ENCODE measurements around the gene NLRP4. TPM values are rescaled to one million over a fixed set of nuclear protein-coding genes. Genes with fewer than 3 reads are reported as not detected.
"Not testable (repeated sequence)": the region's sequence is repeated elsewhere in the genome, so short reads cannot be mapped to it uniquely, and the experiment has no call there.

Gene NLRP4
- total RNA-seq, 1 experiment from 2014 or later = not detected

DNA sequence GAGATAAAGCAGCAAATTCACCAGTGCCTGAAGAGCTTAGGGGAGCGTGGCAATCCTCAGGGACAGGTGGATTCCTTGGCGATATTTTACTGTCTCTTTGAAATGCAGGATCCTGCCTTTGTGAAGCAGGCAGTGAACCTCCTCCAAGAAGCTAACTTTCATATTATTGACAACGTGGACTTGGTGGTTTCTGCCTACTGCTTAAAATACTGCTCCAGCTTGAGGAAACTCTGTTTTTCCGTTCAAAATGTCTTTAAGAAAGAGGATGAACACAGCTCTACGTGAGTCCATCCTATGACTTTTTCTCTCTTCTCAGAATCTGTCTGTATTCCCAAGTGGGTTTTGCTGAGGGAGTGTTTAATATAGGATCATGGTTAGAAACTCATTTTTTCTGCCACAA, 22.6 kb downstream of the NLRP4 start:
- in situ Hi-C loops (cut with HindIII; ENCODE audit: low pct_unique_long_range_greater_than_20kb, low sequenced_read_pairs) = no loop called here
- no peak for DNase-seq (ENCODE audit: low read depth)

DNA sequence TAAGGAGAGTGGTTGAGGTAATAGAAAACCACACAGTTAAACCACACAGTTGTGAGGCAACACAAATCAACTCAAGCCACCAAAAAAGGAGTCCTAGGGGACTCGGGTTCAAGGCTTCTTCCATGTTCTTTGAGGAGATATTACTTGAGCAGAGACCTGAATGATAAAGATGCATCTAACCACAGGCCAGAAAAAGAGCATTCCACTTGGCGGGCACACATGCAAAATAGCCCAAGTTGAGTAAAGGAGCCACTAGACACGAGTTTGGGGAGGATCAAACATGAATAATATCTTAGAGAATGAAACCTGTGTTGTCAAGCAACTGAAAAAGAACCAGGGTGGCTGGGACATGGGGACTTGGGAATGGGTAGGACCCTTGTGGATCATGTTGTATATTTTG, 30.2 kb downstream of the NLRP4 start:
- in situ Hi-C loops (cut with HindIII; ENCODE audit: low pct_unique_long_range_greater_than_20kb, low sequenced_read_pairs) = no loop called here

DNA sequence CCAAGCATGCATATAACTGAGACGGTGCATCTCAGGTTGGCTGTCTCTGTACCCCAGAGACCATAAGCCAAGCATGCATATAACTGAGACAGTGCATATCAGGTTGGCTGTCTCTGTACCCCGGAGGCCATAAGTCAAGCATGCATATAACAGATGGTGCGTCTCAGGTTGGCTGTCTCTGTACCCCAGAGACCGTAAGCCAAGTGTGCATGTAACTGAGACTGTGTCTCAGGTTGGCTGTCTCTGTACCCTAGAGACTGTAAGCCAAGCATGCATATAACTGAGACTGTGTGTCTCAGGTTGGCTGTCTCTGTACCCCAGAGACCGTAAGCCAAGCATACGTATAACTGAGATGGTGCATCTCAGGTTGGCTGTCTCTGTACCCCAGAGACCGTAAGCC, 30.8 kb downstream of the NLRP4 start:
- in situ Hi-C loops (cut with HindIII; ENCODE audit: low pct_unique_long_range_greater_than_20kb, low sequenced_read_pairs) = no loop called here
- DNase-seq (ENCODE audit: low read depth) = no peak

More for the DNA sequence above, 30.2 kb downstream of the NLRP4 start:
- DNase-seq (ENCODE audit: low read depth) = no peak

DNA sequence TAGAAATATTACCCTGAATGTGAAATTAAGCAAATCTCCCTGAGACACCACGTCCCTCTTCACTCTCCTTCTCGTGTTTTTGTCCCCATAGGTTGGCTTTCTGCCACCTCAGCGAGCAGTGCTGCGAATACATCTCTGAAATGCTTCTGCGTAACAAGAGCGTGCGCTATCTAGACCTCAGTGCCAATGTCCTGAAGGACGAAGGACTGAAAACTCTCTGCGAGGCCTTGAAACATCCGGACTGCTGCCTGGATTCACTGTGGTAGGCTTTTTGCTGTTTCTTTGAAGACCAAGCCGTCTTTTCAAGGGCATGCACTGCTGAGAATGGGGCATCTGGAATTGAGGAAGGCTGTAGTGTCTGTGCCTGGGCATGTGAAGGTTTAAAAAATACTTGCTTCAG, 34.4 kb downstream of the NLRP4 start:
- DNase-seq (ENCODE audit: low read depth) = no peak
- in situ Hi-C loops (cut with HindIII; ENCODE audit: low pct_unique_long_range_greater_than_20kb, low sequenced_read_pairs) = no loop called here

DNA sequence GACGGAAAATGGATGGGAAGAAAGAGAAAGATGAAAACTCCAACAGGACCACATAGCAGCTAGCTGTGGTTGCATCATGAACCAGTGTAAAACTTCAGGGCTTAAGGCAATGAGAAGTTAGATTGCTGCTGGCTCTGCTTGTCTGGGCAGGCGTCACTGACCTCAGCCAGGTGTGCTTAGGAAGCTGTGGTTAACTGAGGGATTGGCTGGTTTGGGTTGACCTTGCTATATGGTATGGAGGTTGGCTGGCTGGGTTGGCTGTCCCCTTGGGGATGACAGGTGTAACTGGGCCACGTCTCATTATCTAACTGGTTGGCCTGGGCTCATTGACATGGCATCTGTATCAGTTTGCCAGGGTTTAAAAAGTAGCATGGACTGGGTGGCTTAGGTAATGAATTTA, 40.9 kb downstream of the NLRP4 start:
- DNase-seq (ENCODE audit: low read depth) = no peak
- in situ Hi-C loops (cut with HindIII; ENCODE audit: low pct_unique_long_range_greater_than_20kb, low sequenced_read_pairs) = no loop called here

DNA sequence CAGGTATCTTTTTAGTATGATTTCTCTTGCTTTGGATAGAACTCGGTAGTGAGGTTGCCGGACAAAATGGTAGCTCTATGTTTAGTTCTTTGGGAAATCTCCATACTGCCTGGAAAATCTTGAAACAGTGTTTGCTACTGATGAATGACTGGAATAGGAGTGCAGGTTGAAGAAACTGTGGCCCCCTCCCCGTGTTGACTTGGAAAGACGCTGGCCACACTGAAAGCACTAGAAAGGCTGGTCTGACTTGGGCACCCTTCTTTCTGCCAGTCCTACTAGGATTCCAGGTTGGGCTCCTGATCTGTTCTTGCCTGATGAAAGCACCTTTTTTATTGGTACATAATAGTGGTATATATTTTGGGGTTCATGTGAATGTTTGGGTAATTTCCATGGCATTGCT, 46.3 kb downstream of the NLRP4 start:
- in situ Hi-C loops (cut with HindIII; ENCODE audit: low pct_unique_long_range_greater_than_20kb, low sequenced_read_pairs) = no loop called here
- DNase-seq (ENCODE audit: low read depth) = no peak

DNA sequence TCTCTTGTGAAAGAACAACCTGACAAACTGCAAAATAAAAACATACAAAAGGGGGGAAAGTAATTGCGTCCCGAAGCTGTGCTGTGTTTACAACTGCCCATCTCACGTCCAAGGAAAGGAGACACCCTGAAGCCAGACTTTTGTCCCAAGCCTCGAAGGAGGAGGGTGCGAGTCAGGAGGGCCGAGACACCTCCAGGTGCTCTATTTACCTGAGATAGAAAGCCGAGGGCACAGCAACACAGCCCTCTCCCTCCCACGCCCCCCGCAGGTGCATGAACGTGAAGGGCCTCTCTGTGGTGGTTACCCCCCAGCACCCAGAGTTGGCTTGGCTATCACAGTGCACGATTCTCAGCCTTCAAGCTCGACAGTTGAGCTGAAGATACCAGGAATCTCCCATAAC, 62.6 kb downstream of the NLRP4 start:
- DNase-seq (ENCODE audit: low read depth) = no peak
- in situ Hi-C loops (cut with HindIII; ENCODE audit: low pct_unique_long_range_greater_than_20kb, low sequenced_read_pairs) = no loop called here

DNA sequence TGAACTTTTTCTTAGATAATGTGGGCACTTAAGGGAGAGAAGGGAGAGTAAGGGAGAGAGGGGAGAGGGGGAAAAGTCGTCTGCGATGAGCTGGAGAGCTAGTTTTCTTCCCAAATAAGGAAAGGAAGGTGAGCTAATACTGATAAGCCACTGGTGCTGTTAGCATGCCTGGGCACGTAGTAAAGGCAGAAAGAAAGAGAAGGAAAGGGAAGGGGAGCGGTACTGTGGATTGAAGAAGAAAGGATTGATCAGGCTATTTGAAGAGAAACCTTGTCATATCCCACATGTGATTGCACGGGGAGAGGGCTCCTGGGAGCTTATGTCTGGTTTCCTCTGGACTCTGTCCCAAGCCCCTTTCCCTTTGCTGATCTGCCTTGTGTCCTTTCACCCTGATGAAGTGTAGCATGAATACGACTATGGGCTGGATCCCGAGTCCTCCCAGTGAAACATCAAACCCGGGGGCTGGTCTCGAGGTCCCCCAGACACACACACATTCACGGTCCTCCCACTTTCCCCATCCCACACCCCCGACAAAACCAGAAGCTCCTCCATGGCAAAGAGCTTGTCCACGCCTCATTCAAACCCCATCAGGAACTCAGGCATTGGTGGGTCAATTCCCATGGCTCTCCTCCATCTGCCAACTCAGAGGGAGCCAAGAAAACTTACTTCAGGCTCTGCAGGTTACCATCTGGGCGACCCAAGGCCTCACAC, 65.2 kb downstream of the NLRP4 start:
- in situ Hi-C loops (cut with HindIII; ENCODE audit: low pct_unique_long_range_greater_than_20kb, low sequenced_read_pairs) = no loop called here
- DNase-seq (ENCODE audit: low read depth) = no peak

DNA sequence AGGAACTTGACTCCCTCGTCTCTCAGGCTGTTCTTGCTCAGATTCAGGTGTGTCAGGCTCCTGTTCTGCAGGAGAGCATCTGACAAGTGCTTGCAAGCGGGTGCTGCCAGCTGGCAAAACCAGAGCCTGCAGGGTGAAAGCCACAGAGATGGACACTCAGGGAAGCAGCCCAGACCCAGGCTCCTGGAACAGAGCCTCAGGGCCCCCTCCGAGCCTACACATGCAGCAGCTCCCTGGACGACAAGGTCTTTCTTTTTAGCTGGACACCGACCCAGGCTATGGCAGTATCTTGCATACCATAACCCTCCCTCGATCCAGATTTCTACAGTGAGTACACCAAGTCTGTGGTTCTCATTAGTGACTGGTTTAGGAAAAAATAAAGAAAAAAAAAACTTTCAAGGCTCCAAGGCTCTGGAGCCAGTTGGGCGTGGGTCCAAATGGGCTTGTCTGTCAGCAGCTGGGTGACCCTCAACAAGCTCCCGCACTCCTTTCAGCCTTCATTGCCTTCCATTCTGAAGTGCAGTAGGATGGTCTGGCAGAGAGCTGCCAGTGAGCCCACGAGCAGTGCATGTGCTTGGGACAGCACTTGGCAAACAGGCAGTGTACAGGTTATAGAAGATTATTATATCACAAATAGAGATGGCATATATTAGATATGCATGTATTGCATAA, 65.9 kb downstream of the NLRP4 start:
- DNase-seq (ENCODE audit: low read depth) = no peak
- in situ Hi-C loops (cut with HindIII; ENCODE audit: low pct_unique_long_range_greater_than_20kb, low sequenced_read_pairs) = no loop called here

DNA sequence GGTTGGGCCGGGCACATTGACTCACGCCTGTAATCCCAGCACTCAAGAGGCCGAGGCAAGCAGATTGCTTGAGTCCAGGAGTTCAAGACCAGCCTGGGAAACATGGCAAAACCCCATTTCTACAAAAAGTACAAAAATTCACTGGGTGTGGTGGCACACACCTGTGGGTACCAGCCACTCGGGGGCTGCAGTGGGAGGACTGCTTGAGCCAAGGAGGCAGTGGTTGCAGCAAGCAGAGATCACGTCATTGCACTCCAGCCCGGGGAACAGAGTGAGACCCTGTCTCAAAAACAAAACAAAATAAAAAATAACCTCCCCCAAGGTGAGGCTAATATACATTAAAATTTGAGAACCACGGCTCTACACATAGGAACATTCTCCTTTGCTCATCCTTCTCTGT, 70.9 kb downstream of the NLRP4 start:
- in situ Hi-C loops (cut with HindIII; ENCODE audit: low pct_unique_long_range_greater_than_20kb, low sequenced_read_pairs) = no loop called here
- DNase-seq (ENCODE audit: low read depth) = no peak

DNA sequence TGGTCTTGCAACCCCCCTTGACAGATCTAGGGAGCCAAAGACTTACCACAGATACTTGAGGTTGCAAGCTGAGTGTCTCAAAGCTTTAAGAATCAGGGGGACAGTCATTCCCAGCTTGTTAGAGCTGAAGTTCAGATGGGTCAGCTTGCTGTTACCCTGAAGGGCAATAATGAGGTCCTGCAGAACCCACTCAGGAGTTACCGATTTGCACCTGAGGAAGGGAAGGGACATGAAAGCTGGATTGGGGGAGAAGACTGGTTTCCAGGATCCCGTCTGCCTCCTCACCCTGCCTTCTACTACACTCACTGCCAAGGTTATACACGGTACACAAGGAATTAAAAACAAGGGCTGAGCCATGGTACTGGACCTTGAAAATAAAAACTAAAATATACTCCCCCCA, 71.4 kb downstream of the NLRP4 start:
- in situ Hi-C loops (cut with HindIII; ENCODE audit: low pct_unique_long_range_greater_than_20kb, low sequenced_read_pairs) = no loop called here

DNA sequence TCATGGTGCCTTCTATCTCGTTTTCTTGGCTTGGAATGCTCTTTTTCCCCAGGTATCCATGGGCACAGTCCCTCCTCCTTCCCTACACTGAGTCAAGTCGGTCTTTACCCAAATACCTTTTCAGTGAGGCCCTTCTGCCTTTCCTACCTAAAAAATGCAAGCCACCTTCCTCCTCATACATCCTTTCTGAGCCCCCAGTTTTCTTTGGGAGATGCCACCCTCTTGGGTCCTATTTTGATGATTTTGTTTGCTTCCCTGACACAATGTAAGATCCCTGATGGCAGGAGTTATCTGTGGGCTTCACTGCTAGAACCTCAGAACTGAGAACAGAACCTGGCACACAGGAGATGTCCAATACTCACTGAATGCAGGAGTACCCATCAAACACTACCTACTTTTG, 73.5 kb downstream of the NLRP4 start:
- in situ Hi-C loops (cut with HindIII; ENCODE audit: low pct_unique_long_range_greater_than_20kb, low sequenced_read_pairs) = no loop called here
- DNase-seq (ENCODE audit: low read depth) = no peak

More for the DNA sequence above, 71.4 kb downstream of the NLRP4 start:
- no peak for DNase-seq (ENCODE audit: low read depth)

DNA sequence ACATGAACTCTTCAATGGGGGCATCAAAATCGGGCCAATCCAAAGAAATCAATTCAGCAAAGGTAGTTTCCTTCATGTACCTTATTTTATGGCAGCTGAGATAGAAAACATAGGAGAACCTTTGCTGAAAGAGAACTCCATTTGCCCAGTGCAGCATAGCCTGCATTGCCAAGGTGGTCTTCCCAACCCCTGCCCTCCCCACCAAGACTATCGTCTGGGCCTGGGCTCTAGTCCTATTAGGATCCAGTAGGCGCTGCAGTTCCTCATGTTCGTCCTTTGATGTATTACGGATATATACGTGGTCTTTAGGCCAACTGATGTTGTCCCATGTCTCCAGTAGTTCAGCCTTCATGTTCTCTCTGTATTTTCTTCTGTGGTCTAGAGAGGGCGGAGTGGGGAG, 76.6 kb downstream of the NLRP4 start:
- in situ Hi-C loops (cut with HindIII; ENCODE audit: low pct_unique_long_range_greater_than_20kb, low sequenced_read_pairs) = no loop called here
- no peak for DNase-seq (ENCODE audit: low read depth)

DNA sequence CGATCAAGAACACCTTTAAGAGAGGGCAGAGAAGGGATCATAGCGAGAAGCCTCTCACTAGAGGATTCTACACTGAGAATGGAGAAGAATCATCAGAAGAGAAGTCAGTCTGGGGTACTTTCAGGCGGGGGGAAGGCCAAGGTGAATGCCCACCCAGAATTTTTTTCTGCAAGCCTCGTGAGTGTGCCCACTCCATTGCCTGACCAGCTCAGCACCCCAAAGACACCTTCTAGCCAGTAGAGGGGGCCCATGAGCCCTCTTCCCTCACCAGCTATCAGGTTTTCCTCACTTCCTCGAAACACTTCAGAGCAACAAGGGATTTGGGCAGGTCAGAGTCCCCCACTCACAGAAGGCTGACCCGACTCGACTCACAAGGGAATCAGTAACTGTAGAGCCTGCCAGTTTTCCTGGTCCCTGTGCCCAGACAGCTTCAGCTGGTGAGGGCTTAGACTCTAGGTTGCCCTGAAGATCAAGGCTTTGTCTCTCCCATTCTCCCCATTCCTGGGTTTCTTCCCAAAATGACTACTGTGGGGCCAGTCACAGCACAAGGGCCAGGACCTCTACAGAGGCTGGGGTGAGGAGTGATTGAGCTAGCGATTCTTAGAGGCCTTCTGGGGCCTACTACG, 77.4 kb downstream of the NLRP4 start:
- DNase-seq (ENCODE audit: low read depth) = no peak
- in situ Hi-C loops (cut with HindIII; ENCODE audit: low pct_unique_long_range_greater_than_20kb, low sequenced_read_pairs) = no loop called here

DNA sequence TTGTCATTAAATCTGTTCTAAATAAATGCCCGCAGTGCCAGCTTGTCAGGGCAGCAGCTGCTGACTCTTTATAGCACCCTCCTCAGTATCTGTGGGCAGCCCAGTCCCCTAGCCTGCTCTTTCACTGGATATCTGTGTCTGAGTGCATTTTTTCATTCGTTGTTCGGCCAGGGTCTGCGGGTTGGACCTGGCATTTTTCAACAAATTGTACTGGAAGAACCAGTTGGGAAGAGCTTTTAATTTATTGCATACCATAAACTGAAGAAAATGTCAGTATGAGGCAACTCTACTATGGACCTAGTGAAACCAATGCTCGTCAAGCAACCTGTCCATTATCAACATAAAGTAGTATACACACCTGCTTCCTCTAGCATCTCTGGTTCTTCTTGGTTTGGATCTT, 87.2 kb downstream of the NLRP4 start:
- in situ Hi-C loops (cut with HindIII; ENCODE audit: low pct_unique_long_range_greater_than_20kb, low sequenced_read_pairs) = no loop called here
- DNase-seq (ENCODE audit: low read depth) = no peak

DNA sequence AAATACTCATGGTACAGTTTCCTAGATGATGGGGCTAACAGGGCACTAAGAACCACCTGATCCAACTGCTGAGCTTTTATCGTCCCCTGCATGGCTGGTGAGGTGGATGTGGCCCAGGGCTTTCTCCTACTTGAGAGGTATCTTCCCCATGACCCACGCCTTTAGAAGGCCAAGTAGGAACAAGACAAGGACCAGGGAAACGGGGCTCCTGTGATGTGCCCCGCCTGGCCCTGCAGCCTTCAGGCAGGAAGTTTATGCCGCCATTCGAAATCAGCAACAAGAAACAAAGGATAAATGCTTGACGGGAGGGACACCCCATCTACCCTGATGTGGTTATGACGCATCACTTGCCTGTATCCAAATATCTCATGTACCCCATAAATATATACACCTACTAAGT, 91.7 kb downstream of the NLRP4 start:
- no peak for DNase-seq (ENCODE audit: low read depth)
- in situ Hi-C loops (cut with HindIII; ENCODE audit: low pct_unique_long_range_greater_than_20kb, low sequenced_read_pairs) = no loop called here

DNA sequence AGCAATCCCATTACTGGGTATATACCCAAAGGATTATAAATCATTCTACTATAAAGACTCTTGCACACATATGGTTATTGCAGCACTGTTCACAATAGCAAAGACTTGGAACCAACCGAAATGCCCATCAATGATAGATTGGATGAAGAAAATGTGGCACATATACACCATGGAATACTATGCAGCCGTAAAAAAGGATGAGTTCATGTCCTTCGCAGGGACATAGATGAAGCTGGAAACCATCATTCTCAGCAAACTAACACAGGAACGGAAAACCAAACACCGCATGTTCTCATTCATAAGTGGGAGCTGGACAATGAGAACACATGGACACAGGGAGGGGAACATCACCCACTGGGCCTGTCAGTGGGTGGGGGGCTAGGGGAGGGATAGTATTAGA, 92.9 kb downstream of the NLRP4 start:
- DNase-seq (ENCODE audit: low read depth); in situ Hi-C loops (cut with HindIII; ENCODE audit: low pct_unique_long_range_greater_than_20kb, low sequenced_read_pairs): not testable (repeated sequence)

DNA sequence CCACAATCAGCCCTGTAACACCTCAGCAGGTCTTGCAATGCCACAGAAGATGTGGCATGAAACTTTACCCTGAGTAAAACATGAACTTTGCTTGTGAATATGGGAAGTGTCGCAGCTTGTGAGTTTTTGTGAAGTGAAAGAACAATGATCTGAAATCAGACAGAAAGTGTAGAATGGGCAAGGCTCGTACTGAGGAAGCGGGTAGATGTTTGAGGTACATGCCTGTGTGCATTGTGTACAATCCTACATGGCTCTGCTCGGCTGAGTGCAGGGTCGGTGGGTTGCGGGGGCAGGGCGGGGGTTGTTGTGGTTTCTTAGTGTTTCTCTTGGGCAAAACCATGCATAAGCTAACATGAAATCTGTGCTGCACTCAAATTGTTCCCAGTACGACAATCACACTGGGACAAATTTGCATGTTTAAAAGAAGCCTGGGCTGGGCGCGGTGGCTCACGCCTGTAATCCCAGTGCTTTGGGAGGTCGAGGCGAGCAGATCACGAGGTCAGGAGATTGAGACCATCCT, 94.7 kb downstream of the NLRP4 start:
- in situ Hi-C loops (cut with HindIII; ENCODE audit: low pct_unique_long_range_greater_than_20kb, low sequenced_read_pairs) = no loop called here
- no peak for DNase-seq (ENCODE audit: low read depth)
